ENCODE data around the gene PPIP5K2.

PPIP5K2 gene

GRCh38 chr5:103243665-103244064 is 123.6 kb downstream of the PPIP5K2 start:
- Histone ChIP-seq H3K27ac (ENCODE audit: poor library complexity, severe bottlenecking) (no peak overlapping the region), H3K36me3 (ENCODE audit: low read depth) (no peaks in the 10 kb centered on the region), H3K27me3 (ENCODE audit: insufficient read depth, poor library complexity, severe bottlenecking) (no peaks in the 10 kb centered on the region), H3K4me1 (ENCODE audit: insufficient read depth, poor library complexity, severe bottlenecking) (no peaks in the 10 kb centered on the region), H3K9me3 (ENCODE audit: severe bottlenecking) (no peaks in the 10 kb centered on the region), H3K4me3 (ENCODE audit: severe bottlenecking) (no peak overlapping the region)
- TF ChIP-seq CTCF (IDR thresholded peaks at IDR 0.05; ENCODE audit: poor library complexity, severe bottlenecking), result no peak
- DNase-seq (ENCODE audit: low spot score), result no peak
- ATAC-seq (ENCODE audit: low read depth), result no peak

- no peaks in the 10 kb centered on the region for H3K9me3 ChIP-seq (ENCODE audit: severe bottlenecking)
- no peak overlapping the region for H3K4me3 ChIP-seq (ENCODE audit: severe bottlenecking)
- no peaks in the 10 kb centered on the region for H3K4me1 ChIP-seq (ENCODE audit: insufficient read depth, poor library complexity, severe bottlenecking)
- no peaks in the 10 kb centered on the region for H3K36me3 ChIP-seq (ENCODE audit: low read depth)
- no peak for ATAC-seq (ENCODE audit: low read depth)
- no peak for TF ChIP-seq CTCF (IDR thresholded peaks at IDR 0.05; ENCODE audit: poor library complexity, severe bottlenecking)
- DNase-seq (ENCODE audit: low spot score), result no peak
- no peaks in the 10 kb centered on the region for H3K27me3 ChIP-seq (ENCODE audit: insufficient read depth, poor library complexity, severe bottlenecking)
- no peak overlapping the region for H3K27ac ChIP-seq (ENCODE audit: poor library complexity, severe bottlenecking)
Measured at GRCh38 chr5:103244398-103244797, 124.3 kb downstream of the PPIP5K2 start.

GRCh38 chr5:103245761-103246160 is 125.7 kb downstream of the PPIP5K2 start:
- no peak for TF ChIP-seq CTCF (IDR thresholded peaks at IDR 0.05; ENCODE audit: poor library complexity, severe bottlenecking)
- DNase-seq (ENCODE audit: low spot score) (no peak), ATAC-seq (ENCODE audit: low read depth) (no peak)
- no peaks in the 10 kb centered on the region for H3K27me3 ChIP-seq (ENCODE audit: insufficient read depth, poor library complexity, severe bottlenecking)
- H3K4me3 ChIP-seq (ENCODE audit: severe bottlenecking), result no peak overlapping the region
- H3K9me3 ChIP-seq (ENCODE audit: severe bottlenecking), result no peaks in the 10 kb centered on the region
- H3K4me1 ChIP-seq (ENCODE audit: insufficient read depth, poor library complexity, severe bottlenecking), result no peaks in the 10 kb centered on the region
- no peaks in the 10 kb centered on the region for H3K36me3 ChIP-seq (ENCODE audit: low read depth)
- no peak overlapping the region for H3K27ac ChIP-seq (ENCODE audit: poor library complexity, severe bottlenecking)

GRCh38 chr5:103247118-103247517 is 127.0 kb downstream of the PPIP5K2 start:
- Histone ChIP-seq H3K27ac (ENCODE audit: poor library complexity, severe bottlenecking) (no peak overlapping the region), H3K9me3 (ENCODE audit: severe bottlenecking) (no peaks in the 10 kb centered on the region), H3K27me3 (ENCODE audit: insufficient read depth, poor library complexity, severe bottlenecking) (no peaks in the 10 kb centered on the region), H3K4me1 (ENCODE audit: insufficient read depth, poor library complexity, severe bottlenecking) (no peaks in the 10 kb centered on the region), H3K4me3 (ENCODE audit: severe bottlenecking) (no peak overlapping the region), H3K36me3 (ENCODE audit: low read depth) (no peaks in the 10 kb centered on the region)
- no peak for ATAC-seq (ENCODE audit: low read depth)
- no peak for DNase-seq (ENCODE audit: low spot score)
- TF ChIP-seq CTCF (IDR thresholded peaks at IDR 0.05; ENCODE audit: poor library complexity, severe bottlenecking), result no peak

GRCh38 chr5:103249068-103249467 is 129.0 kb downstream of the PPIP5K2 start:
- H3K9me3 ChIP-seq (ENCODE audit: severe bottlenecking), result no peaks in the 10 kb centered on the region
- no peaks in the 10 kb centered on the region for H3K36me3 ChIP-seq (ENCODE audit: low read depth)
- no peak for DNase-seq (ENCODE audit: low spot score)
- no peak overlapping the region for H3K27ac ChIP-seq (ENCODE audit: poor library complexity, severe bottlenecking)
- ATAC-seq (ENCODE audit: low read depth), result no peak
- no peak for TF ChIP-seq CTCF (IDR thresholded peaks at IDR 0.05; ENCODE audit: poor library complexity, severe bottlenecking)
- H3K4me1 ChIP-seq (ENCODE audit: insufficient read depth, poor library complexity, severe bottlenecking), result no peaks in the 10 kb centered on the region
- no peak overlapping the region for H3K4me3 ChIP-seq (ENCODE audit: severe bottlenecking)
- H3K27me3 ChIP-seq (ENCODE audit: insufficient read depth, poor library complexity, severe bottlenecking), result no peaks in the 10 kb centered on the region

Measured in RWPE2 (cell line).